ENCODE results near the gene DCDC2.

DNA sequence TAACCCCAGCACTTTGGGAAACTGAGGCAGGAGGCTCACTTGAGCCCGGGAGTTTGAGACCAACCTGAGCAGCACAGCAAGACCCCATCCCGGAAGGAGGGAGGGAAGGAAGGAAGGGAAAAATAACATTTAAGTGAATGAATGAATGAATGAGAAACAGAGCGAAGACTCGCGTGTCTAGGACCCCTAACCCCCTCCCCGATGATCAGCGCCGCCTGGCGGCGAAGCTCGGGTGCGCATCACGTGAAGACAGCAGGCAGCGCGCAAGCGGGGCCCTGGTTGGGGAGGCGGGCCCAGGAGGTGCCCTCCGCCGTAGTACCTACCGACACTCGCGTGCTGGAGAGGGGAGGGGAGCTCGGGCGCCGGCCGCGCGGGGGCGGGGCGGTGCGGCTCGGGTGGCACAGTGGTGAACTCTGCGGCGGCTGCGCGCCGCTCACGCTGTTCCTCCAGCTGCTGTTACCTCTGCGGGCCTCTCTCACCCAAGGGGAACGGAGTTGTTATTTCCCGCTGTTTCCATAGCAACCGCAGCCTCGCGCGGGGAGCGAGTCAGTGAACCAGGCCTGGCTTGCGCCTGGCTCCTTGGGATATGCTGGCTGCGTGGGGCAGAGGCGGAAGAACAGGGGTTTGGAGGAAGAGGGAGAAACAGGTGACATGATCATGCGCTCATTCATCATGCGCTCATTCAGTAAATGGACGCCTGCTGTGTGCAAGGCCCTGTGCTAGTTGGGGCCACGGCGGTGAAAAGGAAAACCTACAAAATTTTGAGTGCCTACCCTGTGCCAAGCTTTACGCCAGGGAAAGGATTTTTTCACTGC lies 2.0 kb upstream of the DCDC2 start:
- TF ChIP-seq, protein P1, sequence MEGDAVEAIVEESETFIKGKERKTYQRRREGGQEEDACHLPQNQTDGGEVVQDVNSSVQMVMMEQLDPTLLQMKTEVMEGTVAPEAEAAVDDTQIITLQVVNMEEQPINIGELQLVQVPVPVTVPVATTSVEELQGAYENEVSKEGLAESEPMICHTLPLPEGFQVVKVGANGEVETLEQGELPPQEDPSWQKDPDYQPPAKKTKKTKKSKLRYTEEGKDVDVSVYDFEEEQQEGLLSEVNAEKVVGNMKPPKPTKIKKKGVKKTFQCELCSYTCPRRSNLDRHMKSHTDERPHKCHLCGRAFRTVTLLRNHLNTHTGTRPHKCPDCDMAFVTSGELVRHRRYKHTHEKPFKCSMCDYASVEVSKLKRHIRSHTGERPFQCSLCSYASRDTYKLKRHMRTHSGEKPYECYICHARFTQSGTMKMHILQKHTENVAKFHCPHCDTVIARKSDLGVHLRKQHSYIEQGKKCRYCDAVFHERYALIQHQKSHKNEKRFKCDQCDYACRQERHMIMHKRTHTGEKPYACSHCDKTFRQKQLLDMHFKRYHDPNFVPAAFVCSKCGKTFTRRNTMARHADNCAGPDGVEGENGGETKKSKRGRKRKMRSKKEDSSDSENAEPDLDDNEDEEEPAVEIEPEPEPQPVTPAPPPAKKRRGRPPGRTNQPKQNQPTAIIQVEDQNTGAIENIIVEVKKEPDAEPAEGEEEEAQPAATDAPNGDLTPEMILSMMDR (conservative IDR thresholded peaks at IDR 0.05 in 1 of 2, IDR thresholded peaks at IDR 0.05 in 1 of 2; ENCODE audit: extremely low read depth in 1 of 2, insufficient read depth in 1 of 2, low read depth in 1 of 2, low read length in 2 of 2), result peak; percentile 73 to 89
- no peak for TF ChIP-seq EZH2 (IDR thresholded peaks at IDR 0.05; ENCODE audit: borderline replicate concordance, low read length)

All from mammary epithelial cell (primary cell).